Erythroblast (primary cell): ENCODE results near the gene CA12.
"Not testable (repeated sequence)": the region's sequence is repeated elsewhere in the genome, so short reads cannot be mapped to it uniquely, and the experiment has no call there.

Experiments
- DNase-seq, 2 experiments: peaks; one replicate each; lab custom pipeline; 2025; lab: John Stamatoyannopoulos, UW
- GATA1 ChIP-seq: IDR thresholded peaks from 2 replicates; pipeline ENCODE4 v1.6.1; 2011; ENCODE audit warnings: low read depth, mild to moderate bottlenecking, control low read depth, low read length, moderate library complexity
- POLR2A ChIP-seq: IDR thresholded peaks from 2 replicates; pipeline ENCODE4 v1.6.1; 2011; ENCODE audit warnings: mild to moderate bottlenecking, low read length

The CA12 gene

GRCh38 chr15:63335543-63336240 is 46.0 kb downstream of the CA12 start:
- DNase-seq, result no peak
- TF ChIP-seq POLR2A, result no peak
- no peak for TF ChIP-seq GATA1

DNA sequence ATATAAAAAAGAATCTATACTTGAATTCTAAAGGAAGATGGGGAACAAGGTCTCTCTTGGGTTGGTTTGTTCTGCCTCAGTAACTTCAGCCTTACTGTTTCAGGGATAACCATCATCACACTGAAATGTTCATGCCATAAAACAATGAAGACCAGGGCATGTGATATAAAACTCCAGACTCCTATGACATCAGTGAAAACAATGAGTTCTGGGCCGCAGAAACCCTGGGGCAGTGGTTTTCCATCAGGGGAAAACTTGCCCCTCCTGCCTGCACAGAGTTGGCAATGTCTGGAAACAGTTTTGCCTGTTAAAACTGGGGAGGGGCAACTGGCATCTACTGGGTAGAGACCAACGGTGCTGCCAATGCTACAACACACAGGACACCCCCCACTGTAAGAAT is 46.8 kb downstream of the CA12 start:
- DNase-seq, result no peak
- TF ChIP-seq POLR2A, result no peak
- TF ChIP-seq GATA1, result no peak

- TF ChIP-seq GATA1 (no peak), POLR2A (no peak)
- DNase-seq, result no peak
Observed at GRCh38 chr15:63332367-63333124, 49.1 kb downstream of the CA12 start.

- no peak for DNase-seq
- TF ChIP-seq POLR2A (no peak), GATA1 (no peak)
Observed at GRCh38 chr15:63331456-63331855, 50.2 kb downstream of the CA12 start.

GRCh38 chr15:63330926-63331325 is 50.7 kb downstream of the CA12 start:
- no peak for TF ChIP-seq GATA1
- DNase-seq, result no peak

- TF ChIP-seq POLR2A (no peak), GATA1 (no peak)
- no peak for DNase-seq
Observed at GRCh38 chr15:63329567-63330350, 51.9 kb downstream of the CA12 start.

DNA sequence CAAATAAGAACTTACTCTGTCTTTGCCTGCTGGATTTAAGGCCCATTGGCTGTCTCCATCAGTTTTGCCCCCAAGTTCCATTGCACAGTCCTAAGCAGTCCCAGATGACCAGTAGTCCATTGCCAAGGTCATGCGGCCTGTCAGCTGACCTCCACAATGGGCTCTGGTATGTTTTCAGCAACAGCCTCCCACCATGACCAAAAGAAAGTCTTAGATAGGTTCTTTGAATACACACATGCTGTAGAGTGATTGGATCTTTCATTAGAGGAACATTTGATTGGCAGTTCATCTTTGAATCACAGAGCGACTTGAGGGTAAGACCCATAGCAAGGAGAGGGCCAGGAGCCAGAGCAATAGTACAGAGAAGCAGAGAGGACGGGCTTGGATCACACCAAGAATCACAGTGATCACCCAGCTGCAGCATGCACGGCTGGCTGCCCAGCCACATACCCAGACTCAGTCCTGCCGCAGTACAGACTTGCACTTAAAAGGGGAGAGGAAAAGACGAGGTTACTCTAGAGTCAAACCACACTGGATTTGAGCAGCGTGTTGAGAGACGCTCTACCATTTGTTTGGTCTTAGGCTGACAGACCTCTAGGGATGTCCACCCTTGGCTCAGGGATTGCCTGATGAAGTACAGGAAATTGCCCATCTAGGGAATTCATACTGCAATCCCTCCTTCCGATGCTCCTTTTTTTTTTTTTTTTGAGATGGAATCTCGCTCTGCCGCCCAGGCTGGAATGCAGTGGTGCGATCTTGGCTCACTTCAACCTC is 53.8 kb downstream of the CA12 start:
- no peak for DNase-seq
- TF ChIP-seq GATA1 (no peak), POLR2A (no peak)

- TF ChIP-seq POLR2A, result no peak
- no peak for TF ChIP-seq GATA1
- DNase-seq, result no peak
Observed at GRCh38 chr15:63324770-63325169, 56.9 kb downstream of the CA12 start.

DNA sequence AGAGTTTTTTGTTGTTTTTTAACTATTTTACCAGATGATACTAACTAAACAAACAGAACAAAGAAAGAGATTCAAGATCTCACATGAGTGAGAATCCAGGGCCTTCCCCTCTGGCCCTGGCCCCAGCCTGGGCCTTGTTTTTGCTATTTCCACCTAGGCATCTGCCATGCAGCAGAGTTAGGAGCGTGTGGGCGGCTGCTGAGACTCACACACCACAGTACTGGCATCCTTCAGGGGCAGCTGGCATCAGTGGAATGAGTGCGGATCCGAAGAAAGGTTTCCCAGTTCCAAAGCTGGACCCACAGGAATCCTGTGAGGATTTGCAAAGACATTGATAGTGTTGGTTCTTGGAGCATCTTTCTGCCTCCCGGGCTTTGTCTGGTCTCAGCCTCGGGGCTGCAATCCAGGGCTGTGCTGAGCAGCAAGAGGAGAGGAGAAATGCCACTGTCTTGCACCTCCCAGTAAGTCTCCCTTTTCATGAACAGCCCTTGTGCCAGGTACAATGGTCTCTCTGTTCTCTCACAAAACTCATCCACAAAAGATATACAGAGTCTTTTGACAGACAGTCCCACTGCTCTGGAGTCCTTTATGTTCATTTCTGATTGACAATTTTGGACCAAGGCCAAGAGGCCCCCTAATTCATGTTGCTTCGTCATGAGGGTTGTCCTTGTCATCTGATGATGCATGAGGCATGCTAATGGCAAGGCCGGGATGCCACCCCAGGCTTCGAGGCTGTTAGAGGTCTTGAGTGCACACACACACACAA is 57.7 kb downstream of the CA12 start:
- peak; percentile 15 to 30 for DNase-seq
- no peak for TF ChIP-seq GATA1
- TF ChIP-seq POLR2A, result no peak

- TF ChIP-seq GATA1 (no peak), POLR2A (no peak)
- peak in 1 of 2 experiments; percentile 16 for DNase-seq
Observed at GRCh38 chr15:63322541-63322940, 59.1 kb downstream of the CA12 start.

- TF ChIP-seq GATA1 (no peak), POLR2A (no peak)
- no peak for DNase-seq
Observed at GRCh38 chr15:63321462-63321861, 60.2 kb downstream of the CA12 start.

DNA sequence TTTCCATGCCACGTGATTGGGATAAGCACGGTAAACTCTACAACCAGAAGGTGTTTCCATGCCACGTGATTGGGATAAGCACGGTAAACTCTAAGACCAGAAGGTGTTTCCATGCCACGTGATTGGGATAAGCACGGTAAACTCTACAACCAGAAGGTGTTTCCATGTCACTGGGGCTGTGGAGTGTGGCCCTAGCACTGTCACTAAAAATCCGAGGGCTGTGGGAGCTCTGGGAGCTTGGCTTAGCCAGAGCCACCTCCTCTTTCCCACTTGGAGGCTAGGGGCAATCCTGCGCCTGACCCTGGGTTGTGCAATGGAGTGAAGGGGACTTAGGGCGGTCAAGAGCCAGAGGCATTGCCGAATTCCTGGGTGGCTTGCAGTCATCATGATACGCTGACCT is 60.7 kb downstream of the CA12 start:
- DNase-seq, result not testable (repeated sequence)

DNA sequence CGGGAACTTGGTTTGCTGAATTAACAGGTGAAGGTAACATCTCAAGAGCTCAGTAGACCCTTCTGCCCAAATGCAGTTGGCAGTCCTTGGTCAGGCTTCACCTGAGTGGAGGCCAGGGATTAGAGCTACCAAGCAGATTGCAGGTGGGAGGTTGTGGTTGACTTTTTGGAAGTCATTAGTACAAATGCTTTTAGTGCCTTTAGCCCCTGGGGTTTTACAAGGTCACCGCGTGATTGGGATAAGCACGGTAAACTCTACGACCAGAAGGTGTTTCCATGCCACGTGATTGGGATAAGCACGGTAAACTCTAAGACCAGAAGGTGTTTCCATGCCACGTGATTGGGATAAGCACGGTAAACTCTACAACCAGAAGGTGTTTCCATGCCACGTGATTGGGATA is 61.2 kb downstream of the CA12 start:
- DNase-seq, result not testable (repeated sequence)
